ENCODE data around the gene KLF16. TPM values are rescaled to one million over a fixed set of nuclear protein-coding genes. Genes with fewer than 3 reads are reported as not detected.

The KLF16 gene
- total and polyA plus RNA-seq, 2 experiments from 2014 or later, result 6.4 to 16.0 TPM

GRCh38 chr19:1855040-1855827, 8.1 kb downstream of the KLF16 start:
- peaks cover 66% of the 10 kb centered on the region for H3K79me2 ChIP-seq
- no peaks in the 10 kb centered on the region for H3K27me3 ChIP-seq
- H3K9me3 ChIP-seq (ENCODE audit: low read depth), result no peaks in the 10 kb centered on the region
- H3K27ac ChIP-seq, result peak overlapping the region; percentile 97
- no peaks in the 10 kb centered on the region for H3K9me2 ChIP-seq (replicated peaks; ENCODE audit: insufficient read depth)
- H3K4me2 ChIP-seq, result peak overlapping the region; percentile 83
- no peak overlapping the region for H3K4me3 ChIP-seq
- DNase-seq (ENCODE audit: low spot score), result peak; percentile 89
- peaks cover 22% of the 10 kb centered on the region for H4K20me1 ChIP-seq (ENCODE audit: insufficient read depth, poor library complexity, severe bottlenecking)
- H2AFZ ChIP-seq, result no peak overlapping the region
- WGBS (ENCODE audit: low lambda C conversion rate, missing lambda C conversion rate), result 47% methylated on average over 21 of the region's 33 CpGs
- no peaks in the 10 kb centered on the region for H3K36me3 ChIP-seq (replicated peaks; ENCODE audit: insufficient read depth, low read depth)
- peaks cover 56% of the 10 kb centered on the region for H3K4me1 ChIP-seq (ENCODE audit: insufficient read depth)
- TF ChIP-seq EZH2 (IDR thresholded peaks at IDR 0.05; ENCODE audit: borderline replicate concordance) (no peak), EZH2phosphoT487 (IDR thresholded peaks at IDR 0.05; ENCODE audit: low read depth, severe bottlenecking, unreplicated experiment) (no peak)
- TF ChIP-seq, protein P1, sequence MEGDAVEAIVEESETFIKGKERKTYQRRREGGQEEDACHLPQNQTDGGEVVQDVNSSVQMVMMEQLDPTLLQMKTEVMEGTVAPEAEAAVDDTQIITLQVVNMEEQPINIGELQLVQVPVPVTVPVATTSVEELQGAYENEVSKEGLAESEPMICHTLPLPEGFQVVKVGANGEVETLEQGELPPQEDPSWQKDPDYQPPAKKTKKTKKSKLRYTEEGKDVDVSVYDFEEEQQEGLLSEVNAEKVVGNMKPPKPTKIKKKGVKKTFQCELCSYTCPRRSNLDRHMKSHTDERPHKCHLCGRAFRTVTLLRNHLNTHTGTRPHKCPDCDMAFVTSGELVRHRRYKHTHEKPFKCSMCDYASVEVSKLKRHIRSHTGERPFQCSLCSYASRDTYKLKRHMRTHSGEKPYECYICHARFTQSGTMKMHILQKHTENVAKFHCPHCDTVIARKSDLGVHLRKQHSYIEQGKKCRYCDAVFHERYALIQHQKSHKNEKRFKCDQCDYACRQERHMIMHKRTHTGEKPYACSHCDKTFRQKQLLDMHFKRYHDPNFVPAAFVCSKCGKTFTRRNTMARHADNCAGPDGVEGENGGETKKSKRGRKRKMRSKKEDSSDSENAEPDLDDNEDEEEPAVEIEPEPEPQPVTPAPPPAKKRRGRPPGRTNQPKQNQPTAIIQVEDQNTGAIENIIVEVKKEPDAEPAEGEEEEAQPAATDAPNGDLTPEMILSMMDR (IDR thresholded peaks at IDR 0.05; ENCODE audit: poor library complexity), result no peak

- no peak overlapping the region for H3K4me3 ChIP-seq
Measured at GRCh38 chr19:1854542-1855039, 8.8 kb downstream of the KLF16 start.

GRCh38 chr19:1854039-1854541, 9.3 kb downstream of the KLF16 start:
- Histone ChIP-seq H3K4me1 (ENCODE audit: insufficient read depth) (peaks cover 44% of the 10 kb centered on the region), H3K4me2 (no peak overlapping the region), H3K27me3 (no peaks in the 10 kb centered on the region), H4K20me1 (ENCODE audit: insufficient read depth, poor library complexity, severe bottlenecking) (peaks cover 15% of the 10 kb centered on the region), H3K9me3 (ENCODE audit: low read depth) (no peaks in the 10 kb centered on the region), H3K79me2 (peaks cover 54% of the 10 kb centered on the region), H3K36me3 (replicated peaks; ENCODE audit: insufficient read depth, low read depth) (no peaks in the 10 kb centered on the region), H3K4me3 (no peak overlapping the region), H3K27ac (no peak overlapping the region), H3K9me2 (replicated peaks; ENCODE audit: insufficient read depth) (no peaks in the 10 kb centered on the region), H2AFZ (no peak overlapping the region)
- TF ChIP-seq EZH2phosphoT487 (IDR thresholded peaks at IDR 0.05; ENCODE audit: low read depth, severe bottlenecking, unreplicated experiment), result no peak
- TF ChIP-seq, protein P1 (IDR thresholded peaks at IDR 0.05; ENCODE audit: poor library complexity), result no peak
- TF ChIP-seq EZH2 (IDR thresholded peaks at IDR 0.05; ENCODE audit: borderline replicate concordance), result no peak
- DNase-seq (ENCODE audit: low spot score), result no peak
- 87% methylated on average over 8 of the region's 16 CpGs for WGBS (ENCODE audit: low lambda C conversion rate, missing lambda C conversion rate)

More at GRCh38 chr19:1854542-1855039, 8.8 kb downstream of the KLF16 start:
- Histone ChIP-seq H3K4me2 (peak overlapping the region; percentile 83), H4K20me1 (ENCODE audit: insufficient read depth, poor library complexity, severe bottlenecking) (peaks cover 18% of the 10 kb centered on the region), H3K4me1 (ENCODE audit: insufficient read depth) (peaks cover 49% of the 10 kb centered on the region), H3K9me3 (ENCODE audit: low read depth) (no peaks in the 10 kb centered on the region), H3K36me3 (replicated peaks; ENCODE audit: insufficient read depth, low read depth) (no peaks in the 10 kb centered on the region), H2AFZ (no peak overlapping the region), H3K27me3 (no peaks in the 10 kb centered on the region), H3K9me2 (replicated peaks; ENCODE audit: insufficient read depth) (no peaks in the 10 kb centered on the region), H3K79me2 (peaks cover 59% of the 10 kb centered on the region), H3K27ac (peak overlapping the region; percentile 70)
- TF ChIP-seq EZH2phosphoT487 (IDR thresholded peaks at IDR 0.05; ENCODE audit: low read depth, severe bottlenecking, unreplicated experiment), result no peak
- TF ChIP-seq, protein P1 (IDR thresholded peaks at IDR 0.05; ENCODE audit: poor library complexity), result no peak
- TF ChIP-seq EZH2 (IDR thresholded peaks at IDR 0.05; ENCODE audit: borderline replicate concordance), result no peak
- 77% methylated on average over 25 of the region's 37 CpGs for WGBS (ENCODE audit: low lambda C conversion rate, missing lambda C conversion rate)
- DNase-seq (ENCODE audit: low spot score), result no peak

Measured in hepatocyte (in vitro differentiated cells).